Prostate gland (tissue), 2 donors: Measurements from ENCODE around the gene OAS3.

ENCODE experiments used
- CTCF ChIP-seq, 4 experiments: fragments of 200-600 bp in 2 of 4; fragments of 450-650 bp in 2 of 4; sonication (generic) in 2 of 4; IDR thresholded peaks; 1 replicate in 3 of 4; 2 replicates in 1 of 4; pipeline ENCODE4 v1.5.1; 2016 to 2019; ENCODE audit warnings: antibody characterized with exemption in 4 of 4, mild to moderate bottlenecking in 2 of 4, moderate library complexity in 2 of 4
- POLR2AphosphoS5 ChIP-seq: sonication (generic); formaldehyde crosslinking; IDR thresholded peaks from one replicate; pipeline ENCODE4 v1.6.1; 2017; ENCODE audit warnings: antibody characterized with exemption

- no peak for TF ChIP-seq CTCF (IDR thresholded peaks at IDR 0.05)
- TF ChIP-seq POLR2AphosphoS5: peak; percentile 61
Observed at GRCh38 chr12:112978163-112979040, 40.1 kb downstream of the OAS3 start, which contains the start of gene OAS2.
